ENCODE measurements around the gene FRMD3. TPM values are rescaled to one million over a fixed set of nuclear protein-coding genes. Genes with fewer than 3 reads are reported as not detected.

The FRMD3 gene
- total RNA-seq, 1 donor from 2014 or later, result 0.59 TPM

- no peaks in the 10 kb centered on the region for H3K9me3 Mint-ChIP-seq (ENCODE audit: unreplicated experiment)
- H3K27me3 Mint-ChIP-seq (ENCODE audit: unreplicated experiment), result no peaks in the 10 kb centered on the region
- no peaks in the 10 kb centered on the region for H3K36me3 Mint-ChIP-seq (ENCODE audit: low read depth, unreplicated experiment)
- no peaks in the 10 kb centered on the region for H3K4me1 Mint-ChIP-seq (ENCODE audit: unreplicated experiment)
- no peak overlapping the region for H3K4me3 Mint-ChIP-seq (ENCODE audit: unreplicated experiment)
- no peak overlapping the region for H3K27ac Mint-ChIP-seq (ENCODE audit: unreplicated experiment)
- TF ChIP-seq, protein P1, sequence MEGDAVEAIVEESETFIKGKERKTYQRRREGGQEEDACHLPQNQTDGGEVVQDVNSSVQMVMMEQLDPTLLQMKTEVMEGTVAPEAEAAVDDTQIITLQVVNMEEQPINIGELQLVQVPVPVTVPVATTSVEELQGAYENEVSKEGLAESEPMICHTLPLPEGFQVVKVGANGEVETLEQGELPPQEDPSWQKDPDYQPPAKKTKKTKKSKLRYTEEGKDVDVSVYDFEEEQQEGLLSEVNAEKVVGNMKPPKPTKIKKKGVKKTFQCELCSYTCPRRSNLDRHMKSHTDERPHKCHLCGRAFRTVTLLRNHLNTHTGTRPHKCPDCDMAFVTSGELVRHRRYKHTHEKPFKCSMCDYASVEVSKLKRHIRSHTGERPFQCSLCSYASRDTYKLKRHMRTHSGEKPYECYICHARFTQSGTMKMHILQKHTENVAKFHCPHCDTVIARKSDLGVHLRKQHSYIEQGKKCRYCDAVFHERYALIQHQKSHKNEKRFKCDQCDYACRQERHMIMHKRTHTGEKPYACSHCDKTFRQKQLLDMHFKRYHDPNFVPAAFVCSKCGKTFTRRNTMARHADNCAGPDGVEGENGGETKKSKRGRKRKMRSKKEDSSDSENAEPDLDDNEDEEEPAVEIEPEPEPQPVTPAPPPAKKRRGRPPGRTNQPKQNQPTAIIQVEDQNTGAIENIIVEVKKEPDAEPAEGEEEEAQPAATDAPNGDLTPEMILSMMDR (IDR thresholded peaks at IDR 0.05; ENCODE audit: unreplicated experiment), result no peak
- no peak for DNase-seq (ENCODE audit: low spot score)
These were observed 68.5 kb downstream of the FRMD3 start for GRCh38 chr9:83469722-83470121.

GRCh38 chr9:83468821-83469220, 69.4 kb downstream of the FRMD3 start:
- TF ChIP-seq, protein P1 (IDR thresholded peaks at IDR 0.05; ENCODE audit: unreplicated experiment), result no peak
- no peak overlapping the region for H3K27ac Mint-ChIP-seq (ENCODE audit: unreplicated experiment)
- no peaks in the 10 kb centered on the region for H3K4me1 Mint-ChIP-seq (ENCODE audit: unreplicated experiment)
- DNase-seq (ENCODE audit: low spot score), result no peak
- H3K9me3 Mint-ChIP-seq (ENCODE audit: unreplicated experiment), result no peaks in the 10 kb centered on the region
- H3K36me3 Mint-ChIP-seq (ENCODE audit: low read depth, unreplicated experiment), result no peaks in the 10 kb centered on the region
- no peak overlapping the region for H3K4me3 Mint-ChIP-seq (ENCODE audit: unreplicated experiment)
- H3K27me3 Mint-ChIP-seq (ENCODE audit: unreplicated experiment), result peaks cover 2% of the 10 kb centered on the region

GRCh38 chr9:83466877-83467276, 71.3 kb downstream of the FRMD3 start:
- TF ChIP-seq, protein P1 (IDR thresholded peaks at IDR 0.05; ENCODE audit: unreplicated experiment), result no peak
- H3K4me3 Mint-ChIP-seq (ENCODE audit: unreplicated experiment), result no peak overlapping the region
- DNase-seq (ENCODE audit: low spot score), result no peak
- H3K4me1 Mint-ChIP-seq (ENCODE audit: unreplicated experiment), result no peaks in the 10 kb centered on the region
- H3K9me3 Mint-ChIP-seq (ENCODE audit: unreplicated experiment), result no peaks in the 10 kb centered on the region
- H3K36me3 Mint-ChIP-seq (ENCODE audit: low read depth, unreplicated experiment), result no peaks in the 10 kb centered on the region
- H3K27ac Mint-ChIP-seq (ENCODE audit: unreplicated experiment), result no peak overlapping the region
- peaks cover 2% of the 10 kb centered on the region for H3K27me3 Mint-ChIP-seq (ENCODE audit: unreplicated experiment)

DNA sequence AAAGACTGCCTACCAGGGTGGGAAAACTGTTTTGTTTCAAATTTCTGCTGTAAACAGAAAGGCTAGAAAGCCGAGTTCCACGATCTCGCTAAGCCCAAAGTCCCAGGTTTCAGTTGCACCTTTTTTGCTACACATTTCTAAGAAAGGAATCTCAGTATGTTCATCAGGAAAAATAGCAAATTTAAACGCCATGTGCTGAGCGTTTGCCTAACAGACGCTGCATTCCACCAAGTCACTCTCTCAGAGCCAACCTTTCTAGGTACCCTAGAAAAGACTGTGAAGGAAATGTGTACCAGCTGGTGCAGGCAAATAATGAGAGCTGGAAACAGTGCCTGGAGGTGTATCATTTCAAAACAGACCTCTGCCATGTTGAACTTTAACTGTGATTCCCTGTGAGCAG, 71.8 kb downstream of the FRMD3 start:
- TF ChIP-seq, protein P1 (IDR thresholded peaks at IDR 0.05; ENCODE audit: unreplicated experiment), result no peak
- Mint-ChIP-seq H3K27ac (ENCODE audit: unreplicated experiment) (no peak overlapping the region), H3K9me3 (ENCODE audit: unreplicated experiment) (no peaks in the 10 kb centered on the region), H3K36me3 (ENCODE audit: low read depth, unreplicated experiment) (no peaks in the 10 kb centered on the region), H3K4me3 (ENCODE audit: unreplicated experiment) (no peak overlapping the region), H3K27me3 (ENCODE audit: unreplicated experiment) (peaks cover 2% of the 10 kb centered on the region), H3K4me1 (ENCODE audit: unreplicated experiment) (no peaks in the 10 kb centered on the region)
- DNase-seq (ENCODE audit: low spot score), result no peak

DNA sequence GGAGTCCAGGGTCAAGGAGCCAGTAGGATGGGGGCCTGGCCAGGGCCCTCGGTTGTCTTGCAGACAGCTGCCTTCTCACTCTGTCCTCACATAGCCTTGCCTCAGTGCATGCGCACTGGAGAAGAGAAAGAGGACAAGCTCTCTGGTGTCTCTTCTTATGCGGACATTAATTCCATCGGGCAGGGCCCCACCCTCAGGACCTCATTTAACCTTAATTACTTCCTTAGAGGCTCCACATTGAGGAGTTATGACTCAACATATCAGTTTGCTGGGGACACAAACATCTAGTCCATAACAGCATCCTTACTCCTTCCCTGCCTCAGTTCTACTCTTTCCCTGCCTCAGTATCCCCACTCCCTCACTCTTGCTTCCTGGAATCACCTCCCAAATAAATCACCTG, 78.4 kb downstream of the FRMD3 start:
- Mint-ChIP-seq H3K9me3 (ENCODE audit: unreplicated experiment) (no peaks in the 10 kb centered on the region), H3K4me3 (ENCODE audit: unreplicated experiment) (no peak overlapping the region), H3K27ac (ENCODE audit: unreplicated experiment) (no peak overlapping the region), H3K4me1 (ENCODE audit: unreplicated experiment) (no peaks in the 10 kb centered on the region), H3K27me3 (ENCODE audit: unreplicated experiment) (peaks cover 3% of the 10 kb centered on the region), H3K36me3 (ENCODE audit: low read depth, unreplicated experiment) (no peaks in the 10 kb centered on the region)
- no peak for DNase-seq (ENCODE audit: low spot score)
- TF ChIP-seq, protein P1 (IDR thresholded peaks at IDR 0.05; ENCODE audit: unreplicated experiment), result no peak
